GM19463 (cell line): ENCODE results near the gene LCE2D.

Source experiments
- ATAC-seq: cut with Tn5 transposase; IDR thresholded peaks from one replicate; pipeline ENCODE4 v1.9.1; 2021; ENCODE audit warnings: mild to moderate bottlenecking, moderate library complexity; ENCODE audit not compliant: unreplicated experiment

The LCE2D gene

GRCh38 chr1:152697701-152698600 is 34.8 kb downstream of the LCE2D start, which contains the start of gene LCE2A:
Gene LCE2A, plus strand, starts transcription at chr1:152698345. Its CDS starts 557 bp downstream, at chr1:152698902.
- no peak for ATAC-seq

GRCh38 chr1:152699746-152700145 is 36.6 kb downstream of the LCE2D start:
- no peak for ATAC-seq

- ATAC-seq = no peak
Measured at GRCh38 chr1:152707860-152708259, 44.7 kb downstream of the LCE2D start, which contains the start of gene LCE4A. Gene LCE4A, plus strand, starts transcription at chr1:152708160. Its CDS starts 916 bp downstream, at chr1:152709076.
